OCI-LY1 (cell line): ENCODE data around the gene TNFRSF11A.

Experiments used
- H2AFZ ChIP-seq: fragments of 200-600 bp; sonication (generic), shearing (Covaris generic); 2 replicates; pipeline ENCODE4 v1.6.0; 2014; ENCODE audit warnings: antibody characterized with exemption, mild to moderate bottlenecking, low read length
- H3F3A ChIP-seq: fragments of 200-600 bp; sonication (generic), shearing (Covaris generic); 2 replicates; pipeline ENCODE4 v1.6.0; 2014; ENCODE audit warnings: mild to moderate bottlenecking, antibody characterized with exemption, low read length, moderate library complexity; ENCODE audit not compliant: insufficient read depth
- H3K27ac ChIP-seq: fragments of 200-600 bp; sonication (generic); 2 replicates; pipeline ENCODE4 v1.5.1; 2014; ENCODE audit warnings: low read length, mixed run types, mild to moderate bottlenecking, low read depth; ENCODE audit not compliant: poor library complexity, severe bottlenecking
- H3K27me3 ChIP-seq: fragments of 200-600 bp; sonication (generic); 2 replicates; pipeline ENCODE4 v1.6.0; 2014; ENCODE audit warnings: antibody characterized with exemption, mild to moderate bottlenecking, low read length, moderate library complexity; ENCODE audit not compliant: insufficient read depth
- H3K36me3 ChIP-seq: fragments of 200-600 bp; sonication (generic); 2 replicates; pipeline ENCODE4 v1.6.1; 2014; ENCODE audit warnings: mild to moderate bottlenecking, antibody characterized with exemption, low read length, moderate library complexity, mixed read lengths; ENCODE audit not compliant: insufficient read depth
- H3K4me1 ChIP-seq: fragments of 200-600 bp; sonication (generic); 2 replicates; pipeline ENCODE4 v1.5.1; 2014; ENCODE audit warnings: mild to moderate bottlenecking, low read length, moderate library complexity; ENCODE audit not compliant: insufficient read depth, severe bottlenecking
- H3K4me2 ChIP-seq: fragments of 200-600 bp; sonication (generic), shearing (Covaris generic); 2 replicates; pipeline ENCODE4 v1.6.1; 2014; ENCODE audit warnings: low read length
- H3K4me3 ChIP-seq: fragments of 200-600 bp; sonication (generic); 2 replicates; pipeline ENCODE4 v1.5.1; 2014; ENCODE audit warnings: low read length, low read depth, mild to moderate bottlenecking, mixed read lengths; ENCODE audit not compliant: poor library complexity, severe bottlenecking
- H3K79me2 ChIP-seq: fragments of 200-600 bp; shearing (Covaris generic); 2 replicates; pipeline ENCODE4 v1.6.1; 2016; ENCODE audit warnings: mixed run types, low read length, mixed read lengths; ENCODE audit not compliant: insufficient read depth
- H3K9ac ChIP-seq: fragments of 200-600 bp; sonication (generic), shearing (Covaris generic); 2 replicates; pipeline ENCODE4 v1.6.1; 2014; ENCODE audit warnings: mild to moderate bottlenecking, low read length, mixed read lengths
- H3K9me2 ChIP-seq: fragments of 200-600 bp; sonication (generic), shearing (Covaris generic); 2 replicates; pipeline ENCODE4 v1.6.1; 2014; ENCODE audit warnings: low read depth, mild to moderate bottlenecking, low read length, mixed read lengths
- H3K9me3 ChIP-seq: fragments of 200-600 bp; shearing (Covaris generic); 2 replicates; pipeline ENCODE4 v1.6.1; 2014; ENCODE audit warnings: low read length, mixed read lengths
- H4K20me1 ChIP-seq: fragments of 200-600 bp; sonication (generic), shearing (Covaris generic); 2 replicates; pipeline ENCODE4 v1.6.0; 2016; ENCODE audit warnings: mild to moderate bottlenecking, low read length; ENCODE audit not compliant: insufficient read depth
- EZH2 ChIP-seq: fragments of 200-600 bp; sonication (generic), shearing (Covaris generic); IDR thresholded peaks from 2 replicates; pipeline ENCODE4 v1.8.0; 2017; ENCODE audit warnings: borderline replicate concordance, mixed run types, mild to moderate bottlenecking, antibody characterized with exemption, low read length, moderate library complexity, mixed read lengths
- TF ChIP-seq, protein P1 (sequence below): fragments of 200-600 bp; sonication (generic), shearing (Covaris generic); IDR thresholded peaks from 2 replicates; pipeline ENCODE4 v1.5.1; 2017; ENCODE audit warnings: mild to moderate bottlenecking, antibody characterized with exemption, low read length, moderate library complexity, mixed read lengths

The TNFRSF11A gene

DNA sequence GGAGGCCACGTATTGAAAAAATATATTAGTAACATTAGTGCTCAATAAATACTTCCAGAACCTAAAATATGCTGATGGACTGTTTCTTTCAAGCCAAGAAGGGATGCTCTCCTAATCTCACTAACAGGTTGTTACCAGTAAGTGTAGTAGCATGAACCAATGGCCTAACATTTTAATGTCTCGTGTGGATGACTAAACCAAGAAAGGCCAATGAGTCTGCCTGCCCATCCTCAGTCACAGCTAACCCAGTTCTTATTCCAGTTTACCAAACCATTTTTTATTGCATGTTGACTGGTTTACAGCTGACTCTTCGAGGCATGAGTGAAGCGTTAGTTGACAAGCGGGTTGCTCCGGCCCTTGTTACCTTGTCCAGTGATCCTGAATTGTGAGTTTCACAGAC is 45.1 kb upstream of the TNFRSF11A start:
- Histone ChIP-seq H3K27ac (no peak overlapping the region), H3K27me3 (no peaks in the 10 kb centered on the region), H3K36me3 (peaks cover 61% of the 10 kb centered on the region), H3K9ac (no peak overlapping the region), H3K4me3 (no peak overlapping the region), H2AFZ (no peak overlapping the region), H3K9me2 (no peaks in the 10 kb centered on the region), H3K4me2 (no peak overlapping the region), H3K79me2 (no peaks in the 10 kb centered on the region), H3F3A (no peaks in the 10 kb centered on the region), H3K4me1 (no peaks in the 10 kb centered on the region), H4K20me1 (no peaks in the 10 kb centered on the region), H3K9me3 (no peaks in the 10 kb centered on the region)
- no peak for TF ChIP-seq EZH2
- TF ChIP-seq, protein P1, sequence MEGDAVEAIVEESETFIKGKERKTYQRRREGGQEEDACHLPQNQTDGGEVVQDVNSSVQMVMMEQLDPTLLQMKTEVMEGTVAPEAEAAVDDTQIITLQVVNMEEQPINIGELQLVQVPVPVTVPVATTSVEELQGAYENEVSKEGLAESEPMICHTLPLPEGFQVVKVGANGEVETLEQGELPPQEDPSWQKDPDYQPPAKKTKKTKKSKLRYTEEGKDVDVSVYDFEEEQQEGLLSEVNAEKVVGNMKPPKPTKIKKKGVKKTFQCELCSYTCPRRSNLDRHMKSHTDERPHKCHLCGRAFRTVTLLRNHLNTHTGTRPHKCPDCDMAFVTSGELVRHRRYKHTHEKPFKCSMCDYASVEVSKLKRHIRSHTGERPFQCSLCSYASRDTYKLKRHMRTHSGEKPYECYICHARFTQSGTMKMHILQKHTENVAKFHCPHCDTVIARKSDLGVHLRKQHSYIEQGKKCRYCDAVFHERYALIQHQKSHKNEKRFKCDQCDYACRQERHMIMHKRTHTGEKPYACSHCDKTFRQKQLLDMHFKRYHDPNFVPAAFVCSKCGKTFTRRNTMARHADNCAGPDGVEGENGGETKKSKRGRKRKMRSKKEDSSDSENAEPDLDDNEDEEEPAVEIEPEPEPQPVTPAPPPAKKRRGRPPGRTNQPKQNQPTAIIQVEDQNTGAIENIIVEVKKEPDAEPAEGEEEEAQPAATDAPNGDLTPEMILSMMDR, result no peak

DNA sequence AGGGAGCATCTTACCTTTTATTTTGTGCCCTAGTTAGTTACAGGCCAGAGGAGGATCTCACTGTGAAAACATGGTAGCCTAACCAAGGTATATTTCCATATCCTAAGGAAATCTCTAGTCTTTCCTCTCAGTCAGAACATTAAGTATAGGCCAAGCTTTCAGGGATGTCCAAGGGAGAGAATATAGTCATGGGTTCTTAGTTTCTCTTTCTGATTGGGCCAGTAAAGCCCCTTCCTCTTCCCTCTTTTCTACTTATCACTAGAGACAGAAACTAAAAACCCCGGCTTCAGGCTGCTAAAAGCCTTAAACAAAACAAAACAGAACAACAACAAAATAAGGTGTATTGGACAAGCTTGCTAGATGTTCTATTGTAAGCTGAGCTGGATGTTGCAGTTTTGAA is 44.3 kb upstream of the TNFRSF11A start:
- Histone ChIP-seq H2AFZ (no peak overlapping the region), H3K9me3 (no peaks in the 10 kb centered on the region), H3K4me1 (no peaks in the 10 kb centered on the region), H3K36me3 (peaks cover 60% of the 10 kb centered on the region), H3K9me2 (no peaks in the 10 kb centered on the region), H3K79me2 (no peaks in the 10 kb centered on the region), H3K27me3 (no peaks in the 10 kb centered on the region), H3K4me2 (no peak overlapping the region), H3K4me3 (no peak overlapping the region), H4K20me1 (no peaks in the 10 kb centered on the region), H3K27ac (no peak overlapping the region), H3K9ac (no peak overlapping the region), H3F3A (no peaks in the 10 kb centered on the region)
- TF ChIP-seq, protein P1, result no peak
- TF ChIP-seq EZH2, result no peak

DNA sequence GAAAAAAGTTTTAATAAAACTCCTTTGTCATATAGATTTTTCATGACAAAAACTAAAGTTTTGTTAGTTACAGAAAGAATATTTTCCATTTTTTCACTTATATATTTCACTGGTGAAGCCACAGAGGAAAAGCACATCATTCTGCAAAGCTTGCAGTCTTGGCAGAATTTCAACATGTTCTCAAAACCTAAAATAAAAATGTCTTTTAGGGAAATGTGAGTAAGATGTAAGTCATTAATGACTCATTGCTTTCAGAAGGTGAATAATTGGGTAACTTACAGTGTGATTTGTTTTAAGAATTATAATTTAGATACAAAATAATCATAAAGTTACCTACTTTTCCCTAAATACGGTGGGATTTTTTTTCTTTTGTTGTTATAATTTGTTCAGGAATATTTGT is 43.4 kb upstream of the TNFRSF11A start:
- Histone ChIP-seq H3K36me3 (peaks cover 51% of the 10 kb centered on the region), H2AFZ (no peak overlapping the region), H3K9me2 (no peaks in the 10 kb centered on the region), H3K9me3 (no peaks in the 10 kb centered on the region), H3K4me2 (no peak overlapping the region), H3F3A (no peaks in the 10 kb centered on the region), H4K20me1 (no peaks in the 10 kb centered on the region), H3K9ac (no peak overlapping the region), H3K27me3 (no peaks in the 10 kb centered on the region), H3K79me2 (no peaks in the 10 kb centered on the region), H3K27ac (no peak overlapping the region), H3K4me1 (no peaks in the 10 kb centered on the region), H3K4me3 (no peak overlapping the region)
- TF ChIP-seq, protein P1, result no peak
- no peak for TF ChIP-seq EZH2
